Stimulated activated CD8-positive, alpha-beta memory T cell treated with anti-CD3 and anti-CD28 coated beads, Interleukin-15, amount 100 ng/mL, for 4 hours (primary cell): ENCODE data around the gene KRTAP3-2.

Source experiments
- DNase-seq, 2 donors: peaks; one replicate each; pipeline ENCODE4 v3.0.0-alpha.2; 2020; ENCODE audit warnings: low read depth in 2 of 2

KRTAP3-2 gene

DNA sequence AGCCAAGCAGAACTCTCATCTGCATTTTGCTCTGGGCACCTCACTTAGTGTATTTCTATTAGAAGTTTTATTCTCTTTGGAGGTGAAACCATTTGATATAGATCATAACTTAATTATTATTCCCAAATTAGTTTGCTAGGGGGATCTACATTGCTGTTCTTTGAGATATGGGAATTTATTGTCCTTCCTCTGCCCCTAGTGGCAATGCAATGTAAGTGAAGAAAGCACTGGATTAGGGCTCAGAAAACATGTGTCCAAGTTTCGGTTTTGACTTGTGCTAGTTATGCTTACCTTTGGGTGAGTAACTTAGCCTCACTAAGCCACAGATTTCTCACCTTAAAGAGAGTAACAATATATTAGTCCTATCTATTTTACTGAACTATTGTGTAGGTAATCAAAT is 35.9 kb downstream of the KRTAP3-2 start:
- no peak for DNase-seq

DNA sequence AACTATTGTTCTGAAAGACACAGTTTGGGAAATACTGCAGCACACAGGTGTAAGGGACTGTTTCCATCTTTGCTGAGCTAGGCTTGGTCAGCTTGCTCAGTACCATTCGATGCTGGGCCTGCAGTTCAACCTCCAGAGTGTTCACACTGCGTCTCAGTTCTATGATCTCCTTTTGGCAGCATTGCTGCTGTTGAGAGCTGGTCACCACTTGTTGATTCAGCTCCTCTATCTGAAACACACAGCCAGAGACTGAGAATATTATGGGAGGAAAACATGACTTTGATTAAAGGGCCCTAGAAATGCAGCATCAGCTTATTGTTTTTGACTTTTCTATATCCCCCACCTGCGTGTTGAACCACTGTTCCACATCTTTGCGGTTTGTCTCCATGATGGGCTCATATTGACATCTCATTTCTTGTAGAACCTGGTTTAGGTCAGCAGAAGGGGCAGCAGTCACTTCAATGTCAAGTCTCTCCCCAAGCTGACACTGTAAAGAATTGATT is 37.6 kb downstream of the KRTAP3-2 start:
- DNase-seq: no peak

DNA sequence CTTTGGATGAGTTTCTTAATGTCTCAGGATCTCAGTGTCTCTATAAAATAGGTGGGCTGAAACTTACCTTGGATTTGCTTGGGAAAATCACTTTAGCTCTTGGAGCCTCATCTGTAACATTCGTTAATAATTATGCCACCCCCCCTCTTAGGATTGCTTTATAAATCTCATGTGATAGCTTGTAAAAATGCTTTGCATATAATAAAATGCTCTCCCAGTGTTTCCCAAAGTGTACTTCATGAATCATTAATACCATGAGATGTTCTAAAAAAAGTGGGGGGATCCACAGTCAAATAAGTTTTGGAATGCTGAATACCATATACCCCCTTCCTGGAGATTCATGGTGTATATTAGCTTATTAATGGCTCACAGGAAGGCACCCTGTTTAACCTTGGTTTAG is 38.1 kb downstream of the KRTAP3-2 start:
- DNase-seq: no peak

DNA sequence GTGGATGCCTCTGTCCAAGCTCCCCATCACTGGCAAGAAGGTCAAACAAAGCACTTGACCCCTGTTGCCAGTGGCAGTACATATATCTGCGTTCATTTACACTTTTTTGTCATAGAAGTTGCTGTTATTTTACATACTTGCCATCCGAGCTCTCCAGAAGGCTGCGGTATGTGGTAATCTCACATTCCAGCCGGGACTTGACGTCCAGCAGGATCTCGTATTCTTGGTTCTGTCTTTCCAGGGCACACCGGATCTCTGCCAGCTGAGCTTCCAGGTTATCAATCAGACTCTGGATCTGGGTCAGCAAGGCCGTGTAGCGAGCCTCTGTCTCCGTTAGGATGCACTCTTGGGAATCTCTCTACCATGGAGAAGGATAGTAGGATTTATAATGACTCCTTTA is 39.6 kb downstream of the KRTAP3-2 start:
- DNase-seq: no peak

DNA sequence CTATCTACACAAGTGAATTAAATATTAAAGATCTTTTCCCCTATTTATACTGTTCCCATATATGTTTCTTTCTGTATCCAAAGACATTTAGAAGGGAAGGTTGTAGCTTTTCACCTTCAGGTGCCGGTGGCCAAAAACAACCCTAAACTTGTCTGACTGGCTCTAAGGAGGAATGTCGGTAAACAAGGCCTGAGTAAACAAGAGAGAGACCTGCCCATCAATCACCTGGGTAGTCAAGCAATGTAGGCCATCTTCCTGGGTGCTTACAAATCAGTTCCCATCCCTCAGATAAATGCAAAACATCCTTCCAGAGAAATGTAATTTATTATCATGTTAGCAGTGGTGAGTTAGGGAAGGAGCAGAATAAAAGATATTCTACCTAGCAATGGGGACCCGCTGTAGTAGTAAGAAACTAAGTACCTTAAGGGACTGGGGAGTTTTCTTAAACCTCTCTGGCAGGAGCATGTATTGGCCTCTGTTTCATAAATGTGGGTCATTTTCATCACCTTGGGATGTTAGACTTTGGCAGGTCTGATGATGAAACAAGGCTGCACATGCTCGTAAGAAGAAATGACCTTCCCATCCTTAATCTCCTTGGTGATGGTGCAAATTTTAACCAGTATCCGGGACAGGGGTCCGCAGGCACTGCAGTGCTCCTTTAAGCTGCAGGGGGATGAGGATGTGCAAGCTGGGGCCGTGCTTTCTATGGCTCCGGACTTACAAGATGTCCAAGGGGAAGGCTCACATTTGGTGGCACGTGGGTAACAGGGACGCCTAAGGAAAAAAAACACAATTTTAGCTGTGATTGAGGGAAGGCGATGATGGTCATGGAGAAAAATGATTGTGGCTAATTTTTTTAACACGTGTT is 41.4 kb downstream of the KRTAP3-2 start:
- no peak for DNase-seq

DNA sequence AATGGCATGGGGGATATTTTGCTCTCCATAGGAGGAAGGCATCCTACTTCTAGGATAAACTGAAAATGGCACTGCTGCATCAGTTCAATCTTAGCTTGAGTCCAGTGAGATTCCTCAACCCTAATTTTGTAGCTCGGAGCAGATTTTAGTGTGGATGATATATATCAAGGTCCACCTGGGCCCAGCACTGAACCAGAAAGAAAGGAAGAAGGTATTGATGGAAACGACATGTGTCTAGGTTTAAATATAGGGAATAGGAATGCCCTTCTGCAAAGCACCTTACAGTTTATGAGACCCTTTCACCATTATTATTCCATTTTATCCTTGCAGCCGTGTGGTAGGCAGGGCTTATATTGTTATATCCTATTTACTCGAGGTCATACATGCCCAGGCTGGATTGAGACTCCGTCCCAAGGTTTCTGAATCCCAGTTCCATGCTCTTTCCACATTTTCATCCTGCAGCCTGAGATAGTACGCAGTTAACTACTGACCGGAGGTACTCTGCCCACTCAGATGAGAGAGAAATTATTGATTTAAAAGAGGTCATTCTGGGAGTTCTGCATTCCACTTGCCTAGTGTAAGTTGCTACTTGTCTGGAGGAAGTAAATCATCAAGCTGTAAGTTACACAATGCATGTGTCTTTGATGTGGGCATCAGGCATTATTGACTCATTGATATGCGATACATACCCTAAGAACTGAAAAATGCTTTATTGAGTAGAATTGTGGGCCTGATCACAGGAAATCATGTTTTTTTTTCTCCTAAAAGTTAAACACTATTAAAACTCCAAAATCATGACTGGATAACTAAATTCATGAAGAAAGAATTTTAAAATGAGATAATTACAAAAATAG is 43.1 kb downstream of the KRTAP3-2 start:
- DNase-seq: no peak

DNA sequence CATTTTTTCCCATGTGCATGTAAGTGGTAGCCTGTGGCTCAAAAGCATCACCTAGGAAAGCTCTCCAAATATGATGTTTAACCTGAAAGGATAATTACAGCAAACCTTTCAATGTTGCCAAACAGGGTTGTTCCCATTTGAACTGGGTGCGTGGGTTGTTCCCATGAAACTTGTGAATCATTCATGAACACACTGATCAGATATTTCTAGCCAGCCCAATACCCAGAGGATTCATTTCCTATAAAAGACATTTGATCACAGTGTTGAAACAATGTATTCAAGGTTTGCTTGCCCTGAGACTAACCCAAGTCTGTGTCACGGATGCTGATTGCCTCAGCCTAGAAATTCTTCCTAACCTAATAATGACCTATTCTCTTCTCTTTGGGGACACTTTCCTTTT is 45.8 kb downstream of the KRTAP3-2 start:
- no peak for DNase-seq

DNA sequence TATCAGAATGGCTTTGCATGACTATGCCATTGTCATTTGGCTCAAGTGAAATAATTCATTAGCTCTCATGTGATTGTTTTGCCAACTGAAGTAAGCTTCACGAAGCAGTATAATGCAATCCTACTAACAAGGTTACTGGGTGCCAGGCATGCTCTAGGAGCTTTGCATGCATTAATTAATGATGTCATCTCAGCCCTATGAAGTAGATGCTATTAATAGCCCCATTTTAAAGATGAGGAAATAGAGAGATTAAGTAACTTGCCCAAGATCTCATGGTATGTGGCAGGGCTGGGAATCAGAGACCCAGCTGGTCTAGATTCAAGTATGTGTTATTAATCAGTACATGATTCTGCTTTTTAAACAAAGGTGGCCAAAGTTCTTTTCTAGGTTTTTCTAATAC is 47.0 kb downstream of the KRTAP3-2 start:
- no peak for DNase-seq

DNA sequence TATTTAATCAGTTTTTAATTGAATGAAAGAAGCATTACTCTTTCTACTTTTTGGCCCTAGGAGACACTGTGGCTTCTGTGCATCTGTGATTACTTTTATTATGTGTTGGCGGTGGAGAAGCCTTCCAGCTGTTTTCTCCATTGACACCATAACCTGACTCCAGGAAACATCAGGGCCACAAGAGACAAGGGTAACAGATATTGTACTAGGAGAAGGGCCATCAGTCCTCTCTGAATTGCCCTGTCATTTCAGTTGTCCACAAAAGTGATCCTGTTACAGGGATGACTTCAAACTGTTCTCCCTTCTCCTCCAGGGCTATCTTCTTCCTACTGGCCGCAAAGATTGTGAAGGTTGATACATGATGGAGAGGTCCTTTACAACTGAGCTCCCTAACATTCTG is 47.6 kb downstream of the KRTAP3-2 start:
- no peak for DNase-seq

DNA sequence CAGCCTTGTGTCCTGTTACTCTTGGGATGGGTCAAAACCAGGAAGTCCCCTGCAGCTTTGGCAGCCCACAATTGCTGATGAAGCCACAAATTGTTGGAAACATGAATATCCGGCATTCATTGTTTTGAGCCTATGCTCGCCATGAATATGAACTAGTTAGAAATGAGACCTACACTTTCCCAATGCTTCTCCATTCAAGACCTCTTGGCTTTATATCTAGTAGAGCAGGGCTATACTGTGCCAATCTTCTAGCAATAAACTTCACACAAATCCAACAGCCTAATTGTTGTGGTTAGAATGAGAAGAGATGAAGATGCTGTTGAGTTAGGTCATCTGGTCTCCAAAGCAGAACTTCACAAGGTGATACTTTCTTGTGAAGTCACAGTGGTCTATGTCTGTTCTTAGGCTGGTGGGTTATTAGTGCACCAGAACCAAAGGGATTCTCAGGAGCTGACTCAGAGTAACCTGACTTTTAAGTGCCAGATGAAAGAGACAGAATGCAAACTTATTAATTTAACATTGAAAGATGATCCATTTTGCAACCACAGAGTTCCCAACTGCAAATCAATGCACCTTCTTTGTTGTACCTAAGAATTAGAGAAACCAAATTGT is 48.6 kb downstream of the KRTAP3-2 start:
- no peak for DNase-seq

DNA sequence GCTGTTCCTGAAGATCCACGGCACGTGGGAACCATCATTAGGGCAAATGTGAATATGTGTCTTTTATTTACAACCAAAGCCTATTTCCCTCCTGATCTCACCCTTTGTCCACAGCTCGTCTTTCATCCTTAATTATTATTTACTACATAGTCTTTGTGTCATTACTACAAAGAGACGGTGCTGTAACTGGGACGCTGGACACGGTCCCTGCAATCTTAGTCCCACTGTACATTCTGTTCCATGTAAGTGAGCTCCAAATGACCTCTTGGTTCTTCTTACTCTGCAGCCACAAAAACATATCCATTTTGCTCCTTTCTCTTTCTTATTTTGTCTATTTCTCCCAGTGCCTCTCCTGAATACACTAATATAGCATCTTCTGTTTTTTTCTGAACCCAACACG is 49.5 kb downstream of the KRTAP3-2 start:
- no peak for DNase-seq

DNA sequence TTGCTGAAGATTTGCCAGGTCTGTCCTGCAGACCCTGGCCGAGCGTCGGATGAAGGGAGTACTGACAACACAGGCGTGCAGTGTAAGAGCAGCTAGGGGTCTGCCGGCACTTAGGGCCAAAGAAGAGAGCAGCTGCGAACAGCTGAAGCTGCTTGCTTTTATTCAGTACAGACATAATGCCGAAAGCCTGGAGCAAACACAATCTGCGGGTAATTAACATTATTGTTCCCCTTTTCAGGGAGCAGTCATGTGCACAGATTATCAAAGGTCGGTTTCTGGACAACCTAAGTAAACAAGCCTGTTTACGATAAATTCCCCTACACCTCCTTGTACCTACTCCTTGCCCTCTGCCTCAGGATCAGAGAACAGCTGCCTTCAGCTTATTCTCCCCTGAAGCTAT is 50.3 kb downstream of the KRTAP3-2 start:
- DNase-seq: no peak
